Stimulated activated CD8-positive, alpha-beta memory T cell treated with anti-CD3 and anti-CD28 coated beads, Interleukin-15, amount 100 ng/mL, for 24 hours (primary cell): Measurements from ENCODE around the gene ARHGDIG.
"Not testable (repeated sequence)": the region's sequence is repeated elsewhere in the genome, so short reads cannot be mapped to it uniquely, and the experiment has no call there.

Experiments used
- DNase-seq: peaks from one replicate; pipeline ENCODE4 v3.0.0-alpha.2; 2020; ENCODE audit warnings: low read depth

ARHGDIG gene

GRCh38 chr16:280552-280951 lies at the start of gene ARHGDIG:
ARHGDIG (plus strand) TSS chr16:280591; CDS start chr16:280681, 90 bp downstream.
- no peak for DNase-seq

DNA sequence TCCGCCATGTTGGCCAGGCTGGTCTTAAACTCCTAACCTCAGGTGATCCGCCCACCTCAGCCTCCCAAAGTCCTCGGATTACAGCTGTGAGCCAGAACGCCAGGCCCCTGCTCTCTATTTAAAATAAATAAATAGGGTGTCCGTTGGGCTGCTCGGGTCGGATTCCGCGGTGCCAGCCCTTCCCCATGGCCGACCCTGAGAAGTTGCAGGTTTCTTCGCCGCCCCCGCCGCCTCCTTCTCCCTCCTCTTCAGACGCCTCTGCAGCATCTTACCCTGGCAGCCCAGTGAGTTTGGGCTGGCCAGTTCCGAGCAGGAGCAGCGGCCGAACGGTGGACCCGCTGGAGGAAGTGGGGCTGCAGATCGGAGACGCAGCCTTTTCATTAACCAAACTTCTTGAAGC lies 49.4 kb upstream of the ARHGDIG start:
- DNase-seq: no peak

GRCh38 chr16:234468-235305 lies 45.7 kb upstream of the ARHGDIG start, which contains the start of gene FAM234A:
FAM234A (plus strand) TSS chr16:234821; CDS start chr16:254414, 19,593 bp downstream.
- peak; percentile 92 for DNase-seq

GRCh38 chr16:239948-240277 lies 40.5 kb upstream of the ARHGDIG start:
- no peak for DNase-seq

GRCh38 chr16:240559-240958 lies 39.8 kb upstream of the ARHGDIG start:
- DNase-seq: no peak

- no peak for DNase-seq
These were observed 38.1 kb upstream of the ARHGDIG start for GRCh38 chr16:242281-242680.

DNA sequence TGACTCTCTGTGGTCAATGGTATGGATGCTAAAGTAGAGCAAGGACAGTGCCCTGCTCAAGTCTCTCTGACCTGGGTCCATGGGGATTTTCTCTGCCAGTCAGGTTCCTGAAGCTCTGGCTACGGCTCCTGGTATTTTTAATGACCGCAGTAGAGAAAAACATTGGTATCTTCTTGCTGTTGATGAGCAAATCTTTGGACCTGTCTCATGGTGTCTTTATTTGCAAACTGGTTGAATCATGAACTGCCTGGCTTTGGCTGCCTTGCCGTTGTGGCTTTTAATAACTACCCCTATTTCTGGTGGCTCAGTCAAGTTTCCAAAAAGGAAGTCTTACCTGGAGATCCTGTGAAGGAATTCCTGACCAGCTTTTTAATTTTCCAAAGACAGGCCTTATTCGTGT lies 37.0 kb upstream of the ARHGDIG start:
- no peak for DNase-seq

DNA sequence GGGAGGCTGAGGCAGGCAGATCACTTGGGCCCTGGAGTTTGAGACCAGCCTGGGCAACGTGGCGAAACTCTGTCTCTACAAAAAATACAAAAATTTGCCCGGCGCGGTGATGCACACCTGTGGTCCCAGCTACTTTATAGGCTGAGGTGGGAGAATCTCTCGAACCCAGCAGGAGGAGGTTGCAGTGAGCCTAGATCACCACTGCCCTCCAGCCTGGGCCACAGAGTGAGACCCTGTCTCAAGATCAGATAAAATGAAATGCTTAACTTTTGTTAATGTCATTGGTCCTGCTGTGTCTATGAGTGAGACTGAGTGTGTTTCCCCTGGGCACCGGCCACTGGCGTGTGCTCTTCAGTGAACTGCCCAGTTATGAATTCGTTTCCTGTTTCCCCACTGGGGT lies 35.3 kb upstream of the ARHGDIG start:
- no peak for DNase-seq

- DNase-seq: no peak
These were observed 33.4 kb upstream of the ARHGDIG start for GRCh38 chr16:247027-247426.

DNA sequence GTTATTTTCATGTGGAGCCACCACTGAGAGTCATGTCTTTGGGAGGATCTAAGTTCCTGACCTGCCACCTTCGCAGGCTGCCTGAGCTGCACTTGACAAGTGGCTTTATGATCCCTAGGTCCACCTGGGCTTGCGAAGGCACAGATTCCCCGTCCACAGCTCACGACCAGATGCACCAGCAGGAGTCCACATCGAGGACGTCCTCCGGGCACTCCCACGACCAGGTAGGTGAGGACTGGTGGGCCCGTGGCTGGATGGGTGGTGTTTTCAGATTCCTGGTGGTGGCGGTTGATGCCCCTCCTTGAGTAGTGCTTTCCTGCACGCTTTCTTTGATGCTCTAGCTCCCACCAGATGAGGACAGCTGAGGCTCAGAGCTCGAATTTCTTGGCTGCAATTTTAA lies 31.0 kb upstream of the ARHGDIG start:
- no peak for DNase-seq

DNA sequence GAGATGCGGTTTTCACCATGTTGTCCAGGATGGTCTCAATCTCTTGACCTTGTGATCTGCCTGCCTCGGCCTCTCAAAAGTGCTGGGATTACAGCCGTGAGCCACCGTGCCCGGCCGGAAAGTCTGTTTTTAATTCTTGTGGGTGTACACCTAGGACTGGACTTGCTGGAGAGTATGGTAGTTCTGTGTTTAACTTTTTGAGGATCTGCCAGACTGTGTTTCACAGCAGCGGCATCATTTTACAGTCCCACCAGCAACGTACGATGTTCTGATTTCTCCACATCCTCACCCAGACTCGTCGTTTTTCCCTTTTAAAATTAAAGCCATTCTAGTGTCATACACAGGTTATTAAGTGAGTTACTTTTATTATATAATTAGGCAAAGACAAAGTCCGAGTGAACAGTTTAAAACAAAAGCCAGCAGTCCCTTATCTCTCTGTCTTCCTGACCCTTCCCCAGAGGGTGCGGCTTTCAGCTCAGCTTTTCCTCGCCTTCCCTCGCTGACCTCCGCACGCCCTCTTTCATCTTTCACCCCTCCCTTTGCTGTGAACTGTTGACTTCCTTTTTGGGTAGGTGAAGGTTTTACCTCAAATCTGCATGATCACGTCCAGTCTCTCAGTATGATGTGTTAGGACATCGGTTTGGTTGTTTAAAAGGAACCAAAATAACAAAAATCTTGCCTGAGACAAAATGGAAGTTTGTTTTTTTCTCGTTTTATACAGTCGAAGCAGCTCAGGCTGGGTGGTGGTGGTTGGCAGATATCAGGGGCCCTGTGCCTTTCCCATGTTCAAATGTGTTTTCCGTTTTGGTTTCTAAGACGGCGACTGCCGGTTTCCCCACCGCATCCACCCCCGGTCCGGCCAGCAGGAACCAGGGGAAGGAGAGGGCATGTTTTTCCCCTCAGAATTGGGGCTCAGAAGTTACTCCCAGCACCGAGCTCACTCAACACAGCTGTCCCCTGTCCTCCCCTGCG lies 27.7 kb upstream of the ARHGDIG start:
- DNase-seq: no peak

DNA sequence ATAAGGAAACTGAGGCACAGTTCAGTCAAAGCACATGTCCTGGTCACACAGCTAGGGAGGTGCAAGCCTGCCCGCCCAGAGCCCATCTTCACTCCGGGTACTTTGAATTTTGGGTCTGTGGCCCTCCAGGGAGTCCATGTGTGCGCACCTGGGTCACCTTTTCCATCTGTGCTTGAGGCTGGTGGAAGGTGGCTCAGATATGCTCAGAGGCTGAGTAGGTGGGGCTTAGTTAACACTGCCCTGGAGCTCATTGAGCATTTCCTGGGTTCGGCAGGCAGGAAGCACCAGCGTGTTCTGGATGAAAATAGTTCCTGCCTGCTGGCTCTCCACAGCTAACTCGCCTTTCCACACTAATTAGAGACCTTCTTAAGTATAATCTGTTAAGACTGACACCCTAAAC lies 26.6 kb upstream of the ARHGDIG start:
- no peak for DNase-seq

GRCh38 chr16:254461-254860 lies 25.9 kb upstream of the ARHGDIG start:
- DNase-seq: no peak

DNA sequence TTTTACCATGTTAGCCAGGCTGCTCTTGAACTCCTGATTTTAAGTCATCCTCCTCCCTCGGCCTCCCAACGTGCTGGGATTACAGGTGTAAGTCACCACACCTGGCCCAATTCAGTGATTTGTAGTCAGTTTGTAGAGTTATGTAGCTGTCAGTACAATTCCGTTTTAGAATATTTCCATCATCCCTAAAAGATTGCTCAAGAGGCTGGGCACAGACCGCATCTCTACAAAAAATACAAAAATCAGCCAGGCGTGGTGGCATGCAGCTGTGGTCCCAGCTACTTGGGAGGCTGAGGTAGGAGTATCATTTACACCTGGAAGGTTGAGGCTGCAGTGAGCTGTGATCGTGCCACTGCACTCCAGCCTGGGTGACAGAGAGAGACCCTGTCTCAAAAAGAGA lies 25.2 kb upstream of the ARHGDIG start:
- no peak for DNase-seq

DNA sequence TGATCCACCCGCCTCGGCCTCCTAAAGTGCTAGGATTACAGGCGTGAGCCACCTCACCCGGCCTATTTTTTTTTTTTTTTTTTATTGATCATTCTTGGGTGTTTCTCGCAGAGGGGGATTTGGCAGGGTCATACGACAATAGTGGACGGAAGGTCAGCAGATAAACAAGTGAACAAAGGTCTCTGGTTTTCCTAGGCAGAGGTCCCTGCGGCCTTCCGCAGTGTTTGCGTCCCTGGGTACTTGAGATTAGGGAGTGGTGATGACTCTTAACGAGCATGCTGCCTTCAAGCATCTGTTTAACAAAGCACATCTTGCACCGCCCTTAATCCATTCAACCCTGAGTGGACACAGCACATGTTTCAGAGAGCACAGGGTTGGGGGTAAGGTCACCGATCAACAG lies 22.3 kb upstream of the ARHGDIG start:
- DNase-seq: not testable (repeated sequence)

- no peak for DNase-seq
These were observed 21.2 kb upstream of the ARHGDIG start for GRCh38 chr16:259226-259625.

DNA sequence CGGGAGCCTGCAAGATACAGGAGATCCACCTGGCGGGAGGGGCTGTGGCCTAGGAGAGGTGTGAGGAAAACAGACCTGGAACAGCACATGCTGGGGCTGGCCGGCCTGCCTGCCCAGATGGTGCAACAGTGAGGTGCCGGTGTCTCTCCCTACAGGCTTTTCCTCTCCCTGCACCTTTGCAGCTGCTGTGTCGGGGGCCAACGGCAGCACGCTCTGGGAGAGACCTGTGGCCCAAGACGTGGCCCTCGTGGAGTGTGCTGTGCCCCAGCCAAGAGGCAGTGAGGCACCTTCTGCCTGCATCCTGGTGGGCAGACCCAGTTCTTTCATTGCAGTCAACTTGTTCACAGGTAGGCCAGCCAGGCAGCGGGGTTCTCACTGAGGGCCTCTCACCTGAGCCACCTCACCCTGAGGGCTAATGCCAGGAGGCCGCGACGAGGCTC lies 20.6 kb upstream of the ARHGDIG start:
- DNase-seq: no peak

GRCh38 chr16:260326-260725 lies 20.1 kb upstream of the ARHGDIG start:
- no peak for DNase-seq

- DNase-seq: no peak
These were observed 19.2 kb upstream of the ARHGDIG start for GRCh38 chr16:261031-261691.

- DNase-seq: no peak
These were observed 18.2 kb upstream of the ARHGDIG start for GRCh38 chr16:262121-262745.

DNA sequence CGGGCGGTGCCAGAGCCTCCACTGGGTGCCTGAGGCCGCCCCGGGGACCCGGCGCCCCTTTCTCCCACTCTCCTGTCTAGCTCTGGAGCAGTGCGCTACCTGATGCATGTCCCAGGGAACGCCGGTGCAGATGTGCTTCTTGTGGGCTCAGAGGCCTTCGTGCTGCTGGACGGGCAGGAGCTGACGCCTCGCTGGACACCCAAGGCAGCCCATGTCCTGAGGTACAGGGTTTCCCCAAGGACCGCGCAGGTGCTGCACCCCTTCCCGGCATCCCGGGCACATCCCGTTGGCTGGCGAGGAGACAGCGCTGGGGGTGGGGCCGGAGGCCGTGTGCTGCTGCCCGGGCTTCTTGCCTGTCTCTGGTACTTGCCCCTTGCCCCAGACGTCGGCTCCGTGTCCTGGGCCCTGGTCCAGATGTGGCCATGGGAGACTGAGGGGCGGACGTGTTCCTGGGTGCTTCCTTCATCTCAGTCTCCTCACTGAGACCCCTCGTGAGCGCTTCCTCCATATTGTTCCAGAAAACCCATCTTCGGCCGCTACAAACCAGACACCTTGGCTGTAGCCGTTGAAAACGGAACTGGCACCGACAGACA lies 17.1 kb upstream of the ARHGDIG start:
- DNase-seq: no peak

DNA sequence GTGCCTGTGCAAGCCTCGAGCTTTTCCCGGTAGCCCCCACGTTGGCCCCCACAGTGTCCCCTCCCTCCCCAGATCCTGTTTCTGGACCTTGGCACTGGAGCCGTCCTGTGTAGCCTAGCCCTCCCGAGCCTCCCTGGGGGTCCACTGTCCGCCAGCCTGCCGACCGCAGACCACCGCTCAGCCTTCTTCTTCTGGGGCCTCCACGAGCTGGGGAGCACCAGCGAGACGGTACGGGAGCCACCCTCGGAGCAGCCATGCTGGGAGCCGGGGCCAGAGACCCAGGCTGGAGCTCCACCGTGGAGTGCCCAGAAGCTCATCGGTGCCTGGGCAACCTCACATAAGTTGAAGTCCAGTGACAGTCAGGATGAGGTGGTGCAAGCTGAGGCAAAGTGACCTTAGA lies 16.4 kb upstream of the ARHGDIG start:
- DNase-seq: no peak
